Measurements from ENCODE around the gene RABGAP1L.

DNA sequence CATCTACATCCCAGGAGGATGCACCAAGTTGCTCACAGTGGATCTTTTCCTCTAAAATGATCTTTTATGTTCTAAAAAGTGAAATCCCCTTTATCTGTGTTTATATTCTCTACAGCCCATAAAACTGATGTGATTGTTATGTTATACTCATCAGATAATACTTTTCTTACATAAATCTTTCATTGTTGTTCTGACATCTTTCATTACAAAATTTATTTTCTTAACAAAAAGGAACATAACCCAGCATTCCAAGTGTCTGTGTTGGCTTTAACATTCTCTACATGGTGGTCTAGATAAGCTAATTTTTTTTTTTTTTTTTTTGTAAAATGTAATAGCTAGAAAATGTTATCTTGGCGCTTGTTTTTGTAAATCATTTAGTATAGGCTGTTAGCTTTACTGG is 832.2 kb downstream of the RABGAP1L start:
- no peak for TF ChIP-seq POLR2A (IDR thresholded peaks at IDR 0.05)
- no peak for TF ChIP-seq CTCF (IDR thresholded peaks at IDR 0.05)
